ENCODE measurements around the gene HES2.

DNA sequence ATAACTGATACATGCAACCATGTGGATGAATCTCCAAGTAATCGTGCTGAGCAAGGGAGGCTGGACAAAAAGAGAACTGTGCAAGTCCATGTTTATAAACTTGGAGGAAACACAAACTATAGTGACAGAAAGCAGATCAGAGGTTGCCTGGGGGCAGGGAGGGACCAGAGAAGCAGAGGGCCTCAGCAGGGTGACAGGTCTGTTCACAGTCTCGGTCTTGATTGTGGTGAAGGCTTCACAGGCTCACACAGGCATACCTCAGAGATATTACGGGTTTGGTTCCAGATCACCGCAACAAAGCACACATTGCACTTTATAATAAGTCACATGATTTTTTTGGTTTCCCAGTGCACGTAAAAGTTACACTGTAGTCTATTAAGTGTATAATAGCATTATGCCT is 54.7 kb downstream of the HES2 start:
- TF ChIP-seq ZNF70 (CRISPR knock-in tag; IDR thresholded peaks at IDR 0.05), result no peak
- TF ChIP-seq ISL1 (CRISPR knock-in tag; IDR thresholded peaks at IDR 0.05), result no peak
- no peak for TF ChIP-seq TOX (CRISPR knock-in tag; IDR thresholded peaks at IDR 0.05; ENCODE audit: borderline replicate concordance)
- no peak for TF ChIP-seq ESRRG (CRISPR knock-in tag; IDR thresholded peaks at IDR 0.05)
- TF ChIP-seq ARNTL (CRISPR knock-in tag; IDR thresholded peaks at IDR 0.05; ENCODE audit: borderline replicate concordance, low read depth), result no peak
- TF ChIP-seq, protein P1, sequence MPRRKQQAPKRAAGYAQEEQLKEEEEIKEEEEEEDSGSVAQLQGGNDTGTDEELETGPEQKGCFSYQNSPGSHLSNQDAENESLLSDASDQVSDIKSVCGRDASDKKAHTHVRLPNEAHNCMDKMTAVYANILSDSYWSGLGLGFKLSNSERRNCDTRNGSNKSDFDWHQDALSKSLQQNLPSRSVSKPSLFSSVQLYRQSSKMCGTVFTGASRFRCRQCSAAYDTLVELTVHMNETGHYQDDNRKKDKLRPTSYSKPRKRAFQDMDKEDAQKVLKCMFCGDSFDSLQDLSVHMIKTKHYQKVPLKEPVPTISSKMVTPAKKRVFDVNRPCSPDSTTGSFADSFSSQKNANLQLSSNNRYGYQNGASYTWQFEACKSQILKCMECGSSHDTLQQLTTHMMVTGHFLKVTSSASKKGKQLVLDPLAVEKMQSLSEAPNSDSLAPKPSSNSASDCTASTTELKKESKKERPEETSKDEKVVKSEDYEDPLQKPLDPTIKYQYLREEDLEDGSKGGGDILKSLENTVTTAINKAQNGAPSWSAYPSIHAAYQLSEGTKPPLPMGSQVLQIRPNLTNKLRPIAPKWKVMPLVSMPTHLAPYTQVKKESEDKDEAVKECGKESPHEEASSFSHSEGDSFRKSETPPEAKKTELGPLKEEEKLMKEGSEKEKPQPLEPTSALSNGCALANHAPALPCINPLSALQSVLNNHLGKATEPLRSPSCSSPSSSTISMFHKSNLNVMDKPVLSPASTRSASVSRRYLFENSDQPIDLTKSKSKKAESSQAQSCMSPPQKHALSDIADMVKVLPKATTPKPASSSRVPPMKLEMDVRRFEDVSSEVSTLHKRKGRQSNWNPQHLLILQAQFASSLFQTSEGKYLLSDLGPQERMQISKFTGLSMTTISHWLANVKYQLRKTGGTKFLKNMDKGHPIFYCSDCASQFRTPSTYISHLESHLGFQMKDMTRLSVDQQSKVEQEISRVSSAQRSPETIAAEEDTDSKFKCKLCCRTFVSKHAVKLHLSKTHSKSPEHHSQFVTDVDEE (CRISPR knock-in tag; IDR thresholded peaks at IDR 0.05), result no peak
- no peak for TF ChIP-seq OSR1 (CRISPR knock-in tag; IDR thresholded peaks at IDR 0.05)
- no peak for TF ChIP-seq ZFP30 (CRISPR knock-in tag; IDR thresholded peaks at IDR 0.05)
- TF ChIP-seq ZNF8 (CRISPR knock-in tag; IDR thresholded peaks at IDR 0.05), result no peak
- TF ChIP-seq, protein P2, sequence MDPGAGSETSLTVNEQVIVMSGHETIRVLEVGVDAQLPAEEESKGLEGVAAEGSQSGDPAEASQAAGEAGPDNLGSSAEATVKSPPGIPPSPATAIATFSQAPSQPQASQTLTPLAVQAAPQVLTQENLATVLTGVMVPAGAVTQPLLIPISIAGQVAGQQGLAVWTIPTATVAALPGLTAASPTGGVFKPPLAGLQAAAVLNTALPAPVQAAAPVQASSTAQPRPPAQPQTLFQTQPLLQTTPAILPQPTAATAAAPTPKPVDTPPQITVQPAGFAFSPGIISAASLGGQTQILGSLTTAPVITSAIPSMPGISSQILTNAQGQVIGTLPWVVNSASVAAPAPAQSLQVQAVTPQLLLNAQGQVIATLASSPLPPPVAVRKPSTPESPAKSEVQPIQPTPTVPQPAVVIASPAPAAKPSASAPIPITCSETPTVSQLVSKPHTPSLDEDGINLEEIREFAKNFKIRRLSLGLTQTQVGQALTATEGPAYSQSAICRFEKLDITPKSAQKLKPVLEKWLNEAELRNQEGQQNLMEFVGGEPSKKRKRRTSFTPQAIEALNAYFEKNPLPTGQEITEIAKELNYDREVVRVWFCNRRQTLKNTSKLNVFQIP (CRISPR knock-in tag; IDR thresholded peaks at IDR 0.05; ENCODE audit: borderline replicate concordance, low read depth), result no peak
- no peak for TF ChIP-seq RARB (CRISPR knock-in tag; IDR thresholded peaks at IDR 0.05)
- TF ChIP-seq ZFP3 (CRISPR knock-in tag; IDR thresholded peaks at IDR 0.05), result no peak
- TF ChIP-seq, protein P3, sequence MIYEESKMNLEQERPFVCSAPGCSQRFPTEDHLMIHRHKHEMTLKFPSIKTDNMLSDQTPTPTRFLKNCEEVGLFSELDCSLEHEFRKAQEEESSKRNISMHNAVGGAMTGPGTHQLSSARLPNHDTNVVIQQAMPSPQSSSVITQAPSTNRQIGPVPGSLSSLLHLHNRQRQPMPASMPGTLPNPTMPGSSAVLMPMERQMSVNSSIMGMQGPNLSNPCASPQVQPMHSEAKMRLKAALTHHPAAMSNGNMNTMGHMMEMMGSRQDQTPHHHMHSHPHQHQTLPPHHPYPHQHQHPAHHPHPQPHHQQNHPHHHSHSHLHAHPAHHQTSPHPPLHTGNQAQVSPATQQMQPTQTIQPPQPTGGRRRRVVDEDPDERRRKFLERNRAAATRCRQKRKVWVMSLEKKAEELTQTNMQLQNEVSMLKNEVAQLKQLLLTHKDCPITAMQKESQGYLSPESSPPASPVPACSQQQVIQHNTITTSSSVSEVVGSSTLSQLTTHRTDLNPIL (CRISPR knock-in tag; IDR thresholded peaks at IDR 0.05; ENCODE audit: low read depth), result no peak
- no peak for TF ChIP-seq GLIS3 (CRISPR knock-in tag; IDR thresholded peaks at IDR 0.05)

Data from SK-N-SH treated with all-trans-retinoic acid at 6 μM for 48 hours (cell line).